ENCODE data around the gene HS2ST1.

HS2ST1 gene

GRCh38 chr1:87117761-87118368, 203.4 kb downstream of the HS2ST1 start:
- DNase-seq = no peak

DNA sequence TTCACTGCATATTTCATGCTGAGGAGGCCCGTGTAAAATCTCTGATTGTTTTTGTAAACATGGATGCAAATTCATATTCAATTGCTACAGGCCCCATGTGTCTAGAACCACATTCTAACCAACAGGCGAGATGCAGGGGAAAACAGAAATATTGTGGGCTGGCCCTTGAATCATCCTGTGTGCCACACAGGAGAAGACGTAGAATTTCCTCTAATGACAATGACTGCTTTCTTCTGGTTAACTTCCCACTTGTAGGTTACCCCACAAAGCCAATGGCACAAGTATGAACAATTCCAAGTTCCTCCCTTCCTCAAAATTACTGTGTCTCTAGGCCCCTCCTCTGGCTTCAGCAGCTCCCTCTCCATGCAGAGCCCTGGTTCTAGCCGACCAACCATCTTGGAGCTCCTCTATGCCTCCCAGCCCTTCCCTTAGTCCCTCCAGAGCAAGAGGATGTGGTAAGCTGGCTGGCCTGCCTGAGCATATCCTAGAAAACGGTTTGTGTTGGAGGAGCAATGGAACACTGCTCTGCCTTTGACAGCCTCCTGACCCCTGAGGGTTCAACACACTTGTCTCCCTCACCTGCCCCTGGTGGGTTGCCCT, 205.2 kb downstream of the HS2ST1 start:
- no peak for DNase-seq

- no peak for DNase-seq
Observed at GRCh38 chr1:87120779-87121178, 206.3 kb downstream of the HS2ST1 start.

DNA sequence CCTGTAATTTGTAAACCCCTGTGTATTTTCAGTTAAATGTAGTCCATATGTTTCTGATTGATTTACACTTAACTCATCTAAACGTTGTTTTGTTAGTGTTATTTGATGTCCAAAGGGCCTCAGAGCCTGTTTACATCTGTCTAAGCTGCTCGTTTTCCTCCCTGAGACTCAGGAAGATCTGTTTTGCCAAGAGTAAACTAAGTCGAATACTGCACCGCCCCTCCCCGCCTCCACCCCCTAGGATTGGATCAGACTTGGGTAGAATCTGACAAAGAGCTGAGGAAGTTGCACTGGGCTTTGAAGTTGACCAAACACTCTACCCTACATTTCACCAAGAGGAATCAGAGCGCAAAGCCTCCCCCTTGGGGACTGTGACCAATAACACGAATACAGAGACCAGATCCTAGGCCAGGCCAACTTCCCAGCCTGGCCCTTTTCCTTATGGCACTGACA, 207.3 kb downstream of the HS2ST1 start:
- DNase-seq = no peak

DNA sequence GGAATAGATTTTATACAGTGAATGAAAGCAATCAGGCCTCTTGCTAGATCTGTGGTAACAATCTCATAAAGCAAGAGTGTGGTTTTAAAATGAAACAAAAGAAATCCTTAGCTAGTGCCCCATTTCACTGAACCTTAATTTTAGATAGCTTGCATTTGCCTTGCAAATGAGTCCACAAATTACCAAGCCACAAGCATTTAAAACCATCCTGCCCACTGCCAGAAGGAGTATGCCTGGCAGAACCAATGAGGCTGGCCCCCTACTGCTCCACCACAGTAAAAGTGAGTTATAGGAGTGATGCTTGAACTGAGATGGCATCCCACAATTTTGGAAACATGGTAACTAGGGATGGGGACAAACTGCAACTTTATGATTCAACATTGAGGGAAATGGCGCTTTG, 207.8 kb downstream of the HS2ST1 start:
- no peak for DNase-seq

- no peak for DNase-seq
Observed at GRCh38 chr1:87123610-87124009, 209.2 kb downstream of the HS2ST1 start.

DNA sequence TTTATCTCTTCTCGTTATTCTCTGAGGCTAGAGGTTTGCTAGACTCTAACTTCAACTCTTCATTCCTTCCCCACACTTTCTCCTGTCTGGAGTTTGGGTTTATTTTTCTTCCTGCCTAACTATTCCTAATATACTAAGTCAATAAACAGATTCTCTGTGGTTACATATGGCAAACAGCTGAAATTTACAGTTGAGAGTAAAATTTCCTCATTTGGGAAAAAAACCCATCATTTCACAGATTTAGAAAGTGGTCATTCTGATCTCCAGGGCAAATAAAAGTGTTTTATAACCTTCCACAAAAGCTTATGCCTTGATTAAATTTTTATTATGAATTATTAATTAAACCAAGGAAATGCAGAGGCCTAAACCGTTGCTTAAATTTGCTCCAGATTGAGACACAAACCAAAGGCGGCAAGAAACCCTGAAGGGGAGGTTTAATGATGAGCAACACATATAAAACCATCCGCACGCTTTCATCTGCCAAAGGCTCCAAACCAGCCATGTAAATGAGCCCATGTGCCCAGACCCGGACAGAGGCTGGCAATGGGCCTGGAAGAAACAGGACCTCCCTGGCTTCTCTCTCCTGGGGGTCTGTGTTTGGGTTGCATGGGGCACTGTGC, 212.6 kb downstream of the HS2ST1 start:
- DNase-seq = no peak

DNA sequence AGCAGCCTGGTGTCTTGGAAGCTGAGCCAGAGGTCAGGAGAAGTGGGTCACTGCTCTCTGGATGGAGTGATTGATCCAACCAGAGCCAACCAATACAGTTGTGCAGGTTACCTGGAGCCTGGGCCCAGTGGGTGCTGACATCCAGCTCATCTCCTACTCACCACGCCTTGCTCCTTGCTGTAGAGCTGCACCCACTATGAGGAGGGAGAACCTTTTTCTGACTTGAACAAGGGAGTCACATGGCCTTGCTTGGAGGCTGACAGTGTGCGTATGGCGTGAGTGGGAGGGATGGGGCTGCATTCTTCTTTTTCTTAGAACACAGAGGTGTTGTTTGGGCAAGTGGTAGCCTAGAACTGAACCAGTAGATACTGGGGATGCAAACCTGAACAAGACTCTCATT, 213.1 kb downstream of the HS2ST1 start:
- no peak for DNase-seq

DNA sequence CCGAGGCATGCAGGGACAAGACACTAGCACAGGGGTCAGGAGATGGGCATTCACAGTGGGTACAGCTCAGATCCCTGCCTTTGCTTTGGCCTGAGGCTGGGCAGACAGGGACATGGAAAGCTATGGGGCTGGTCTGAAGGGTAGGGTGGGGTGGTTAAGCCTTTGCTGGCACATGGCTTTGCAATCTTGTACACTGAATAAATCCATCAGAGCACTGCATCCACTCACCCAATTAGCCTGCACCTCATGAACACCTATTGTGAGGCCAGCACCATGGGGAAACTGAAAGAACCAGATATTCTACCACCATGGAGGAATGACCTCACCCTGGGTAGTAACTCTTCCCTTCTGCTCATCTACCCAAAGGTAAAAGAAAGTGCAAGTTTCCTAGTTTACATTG, 214.6 kb downstream of the HS2ST1 start:
- DNase-seq = no peak

GRCh38 chr1:87129606-87130005, 215.2 kb downstream of the HS2ST1 start:
- DNase-seq = no peak

DNA sequence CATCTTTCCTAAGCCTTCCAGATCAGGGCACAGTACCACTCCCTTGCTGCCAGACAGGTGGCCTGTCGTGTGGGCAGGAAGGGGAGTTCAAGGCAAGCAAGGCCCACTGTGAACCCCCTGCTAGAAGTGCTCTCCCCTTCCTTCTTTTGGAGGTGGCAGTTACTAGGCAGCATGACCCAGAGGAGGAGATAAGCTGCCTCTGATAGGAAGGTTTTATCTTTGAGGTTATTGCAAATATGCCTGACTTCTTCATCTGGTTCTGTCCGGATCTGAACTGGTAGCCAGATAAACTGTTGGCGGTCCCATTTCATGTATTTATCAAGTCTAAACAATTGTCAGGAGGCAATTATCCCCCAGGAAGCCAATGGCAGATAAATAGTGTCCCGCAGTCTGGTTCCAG, 216.0 kb downstream of the HS2ST1 start:
- no peak for DNase-seq

DNA sequence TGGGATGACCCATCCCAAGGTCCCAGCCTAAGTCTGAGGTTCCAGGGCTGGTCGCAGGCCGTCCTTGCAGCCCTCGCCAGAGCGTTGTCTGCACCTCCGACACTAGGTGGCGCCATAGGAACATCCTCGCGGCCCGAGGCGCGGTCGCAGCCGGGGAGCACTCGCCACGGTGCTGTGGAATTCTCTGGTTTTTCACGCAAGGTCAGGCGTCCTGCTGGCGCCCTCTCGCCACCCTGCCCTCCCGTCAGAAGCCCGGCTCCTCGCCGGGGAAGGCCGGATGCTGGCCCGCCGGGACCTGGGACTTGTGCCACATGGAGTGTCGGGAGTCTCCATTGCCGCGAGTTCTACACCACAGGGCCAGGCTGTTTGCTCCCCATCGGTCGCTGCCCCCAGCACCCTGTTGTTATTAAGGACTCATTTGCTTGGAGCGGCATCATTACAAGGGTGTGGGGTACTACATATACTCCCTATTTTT, 217.4 kb downstream of the HS2ST1 start:
- DNase-seq = no peak

GRCh38 chr1:87132284-87132870, 217.9 kb downstream of the HS2ST1 start:
- no peak for DNase-seq

DNA sequence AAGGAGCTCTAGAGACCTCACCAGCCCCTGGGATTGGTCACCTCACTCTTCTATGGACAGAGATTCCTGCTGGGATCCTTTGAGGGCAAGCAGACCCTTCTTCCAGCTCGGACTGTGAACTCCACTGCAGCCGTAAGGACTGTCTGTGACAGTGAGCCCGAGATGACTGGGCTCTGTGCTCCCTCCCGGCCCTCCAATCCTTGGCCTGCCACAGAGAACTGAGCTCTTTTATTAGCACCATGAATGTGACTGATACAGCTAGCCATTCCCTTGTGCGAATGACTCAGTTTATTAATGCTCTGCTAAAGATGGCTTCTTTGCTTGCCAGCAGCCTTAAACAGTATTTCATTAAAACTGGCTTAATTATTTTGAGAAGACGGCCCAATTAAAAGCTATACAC, 219.6 kb downstream of the HS2ST1 start:
- DNase-seq = no peak

DNA sequence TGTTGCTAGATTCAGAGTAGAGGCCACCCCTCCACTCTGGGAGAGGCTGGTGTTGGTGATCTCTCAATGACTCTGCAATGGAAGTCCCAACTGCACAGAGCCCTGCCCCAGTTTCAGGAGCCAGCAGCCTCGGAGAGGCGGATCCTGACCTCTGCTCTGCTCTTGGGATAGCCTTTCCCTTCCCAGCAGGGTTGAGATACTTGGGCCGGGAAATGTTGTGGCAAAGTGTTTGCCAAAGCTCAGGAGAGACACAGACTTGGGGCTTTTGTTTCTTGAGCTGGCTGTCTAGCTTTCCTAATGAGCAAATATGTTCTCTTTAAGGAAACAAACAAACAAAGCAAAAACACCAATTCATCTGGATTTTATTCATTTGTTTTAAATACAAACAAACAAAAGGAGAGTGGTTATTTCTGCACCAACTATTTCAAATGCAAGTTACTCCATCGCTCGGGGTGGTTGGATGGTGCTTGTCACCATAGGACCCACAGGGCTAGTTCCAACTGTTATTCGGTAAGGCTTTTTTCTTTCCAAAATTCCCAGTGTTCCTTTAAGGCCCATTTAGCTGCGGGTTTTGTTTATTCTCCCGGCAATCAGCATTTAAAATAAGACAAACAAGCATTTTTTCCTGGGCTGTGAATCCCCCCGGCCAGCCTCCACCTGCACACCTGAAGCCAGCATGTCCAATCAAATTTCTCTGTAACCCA, 220.3 kb downstream of the HS2ST1 start:
- DNase-seq = no peak

DNA sequence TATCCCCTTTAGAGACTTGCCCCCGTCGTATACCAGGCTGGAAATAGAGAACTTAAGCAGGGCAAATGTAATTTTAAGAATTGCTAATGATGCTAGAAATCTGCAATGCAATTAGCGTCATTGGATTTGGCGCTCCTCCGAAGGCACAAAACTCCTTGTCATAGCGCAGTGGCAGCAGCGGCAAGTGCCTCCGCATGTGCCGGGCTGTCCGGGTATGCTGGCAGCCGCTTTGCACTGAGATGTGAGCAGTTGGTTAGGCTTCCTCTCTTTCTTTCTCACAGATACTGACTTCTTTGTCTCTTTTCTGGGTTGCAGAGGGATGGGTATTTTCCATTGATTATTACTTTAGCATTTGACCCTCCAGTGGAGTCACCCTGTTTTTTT, 220.9 kb downstream of the HS2ST1 start:
- DNase-seq = no peak

DNA sequence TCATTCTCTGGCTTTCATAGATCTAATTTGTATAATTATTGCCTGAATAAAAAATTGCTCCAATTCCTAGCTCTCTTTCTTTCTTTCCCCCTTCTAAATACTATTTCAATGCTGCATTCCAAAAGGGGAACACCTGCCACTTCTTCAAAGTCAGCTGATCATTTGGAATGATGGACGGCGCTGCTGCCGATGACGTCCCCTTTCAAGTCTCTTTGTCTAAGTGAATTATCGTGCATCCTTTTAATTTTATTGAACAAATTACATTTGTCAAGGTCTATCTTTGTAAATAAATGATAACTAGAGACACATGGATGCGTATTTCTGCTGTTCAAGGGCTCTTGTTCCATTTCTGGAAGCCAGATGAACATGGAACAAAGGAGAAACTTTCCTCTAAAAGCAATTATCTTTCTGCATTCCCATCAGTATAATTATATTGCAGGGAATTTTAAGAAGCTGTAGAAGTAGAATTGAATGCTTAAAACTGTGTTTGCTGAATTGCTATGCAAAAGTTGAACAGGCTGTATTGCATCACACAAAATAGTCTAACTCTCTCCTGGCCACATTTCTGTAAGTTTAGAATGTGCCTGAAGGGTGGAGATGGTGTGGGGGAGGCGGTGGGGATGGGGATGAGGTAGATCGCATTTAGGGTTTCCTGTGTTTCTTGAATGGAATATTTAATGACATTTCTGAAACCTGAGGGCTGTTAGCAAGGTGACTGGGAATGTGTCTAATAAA, 222.3 kb downstream of the HS2ST1 start:
- no peak for DNase-seq

GRCh38 chr1:87137342-87137739, 222.9 kb downstream of the HS2ST1 start:
- DNase-seq = no peak

DNA sequence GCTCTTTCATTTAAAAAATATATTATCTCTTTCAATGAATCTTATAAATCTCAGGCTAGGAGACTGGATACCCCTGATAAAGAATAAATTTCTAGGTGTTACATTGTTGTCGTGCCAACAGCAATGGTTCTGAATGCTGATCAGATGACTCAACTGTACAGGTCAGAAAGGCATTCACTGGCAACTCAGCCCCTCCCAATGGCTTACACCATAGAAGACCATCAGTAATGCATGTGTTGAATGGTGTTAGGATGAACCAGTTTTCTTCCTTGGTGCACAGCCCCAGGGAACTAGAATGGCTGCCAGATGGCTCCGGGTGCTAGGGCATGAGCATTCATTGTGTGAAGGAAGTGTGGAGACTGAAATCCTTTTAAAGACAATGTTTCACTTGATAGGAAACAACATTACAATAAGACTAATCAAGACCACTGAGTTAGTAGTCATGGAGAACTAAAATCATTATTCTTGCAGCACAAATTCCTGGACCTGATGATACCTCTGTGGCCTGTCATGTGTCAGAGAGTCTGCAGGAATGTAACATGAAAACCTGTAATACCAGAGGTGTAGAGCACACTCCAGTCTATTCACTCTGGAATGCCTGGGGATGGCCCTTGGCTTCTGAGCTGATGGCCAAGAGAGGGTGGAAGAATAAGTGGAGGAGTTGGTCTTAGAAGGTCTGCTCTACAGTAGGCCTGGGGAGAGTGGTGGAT, 226.6 kb downstream of the HS2ST1 start:
- DNase-seq = no peak

- DNase-seq = no peak
Observed at GRCh38 chr1:87141556-87141955, 227.1 kb downstream of the HS2ST1 start.

DNA sequence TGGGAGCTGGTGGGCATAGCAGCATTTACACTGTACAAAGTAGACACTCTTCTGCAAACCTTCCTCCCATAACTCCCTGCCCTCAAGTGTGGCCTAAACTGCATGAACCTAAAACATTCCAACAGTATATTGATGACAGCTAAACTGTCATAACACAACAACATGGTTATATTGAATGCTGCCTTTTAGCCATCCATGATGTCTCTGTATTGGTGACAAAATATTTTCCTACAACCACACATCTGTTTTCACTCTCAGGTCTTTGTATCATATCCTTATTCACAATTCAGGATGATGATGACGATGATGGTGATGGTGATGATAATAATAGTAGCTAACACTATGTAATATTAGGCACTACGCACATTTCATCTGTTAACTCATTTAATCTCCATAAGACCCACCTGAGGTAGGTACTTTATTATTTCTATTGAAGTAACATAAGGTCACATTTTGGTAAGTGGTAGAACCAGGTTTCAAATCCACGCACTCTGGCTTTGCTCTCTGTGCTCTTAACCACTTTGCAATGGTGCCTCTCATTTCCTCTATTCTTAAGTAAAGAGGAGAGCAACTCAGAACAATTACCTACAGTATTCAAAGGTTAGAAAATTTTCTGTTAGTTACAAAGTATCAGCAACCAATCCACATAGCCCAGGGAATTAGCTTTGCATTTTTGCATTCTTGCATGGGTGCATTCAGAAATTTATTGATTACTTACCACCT, 229.1 kb downstream of the HS2ST1 start:
- no peak for DNase-seq
